ENCODE data around the gene ZBTB16. TPM values are rescaled to one million over a fixed set of nuclear protein-coding genes. Genes with fewer than 3 reads are reported as not detected.

ZBTB16 gene
- total RNA-seq, 1 donor from 2014 or later = 11.9 TPM

DNA sequence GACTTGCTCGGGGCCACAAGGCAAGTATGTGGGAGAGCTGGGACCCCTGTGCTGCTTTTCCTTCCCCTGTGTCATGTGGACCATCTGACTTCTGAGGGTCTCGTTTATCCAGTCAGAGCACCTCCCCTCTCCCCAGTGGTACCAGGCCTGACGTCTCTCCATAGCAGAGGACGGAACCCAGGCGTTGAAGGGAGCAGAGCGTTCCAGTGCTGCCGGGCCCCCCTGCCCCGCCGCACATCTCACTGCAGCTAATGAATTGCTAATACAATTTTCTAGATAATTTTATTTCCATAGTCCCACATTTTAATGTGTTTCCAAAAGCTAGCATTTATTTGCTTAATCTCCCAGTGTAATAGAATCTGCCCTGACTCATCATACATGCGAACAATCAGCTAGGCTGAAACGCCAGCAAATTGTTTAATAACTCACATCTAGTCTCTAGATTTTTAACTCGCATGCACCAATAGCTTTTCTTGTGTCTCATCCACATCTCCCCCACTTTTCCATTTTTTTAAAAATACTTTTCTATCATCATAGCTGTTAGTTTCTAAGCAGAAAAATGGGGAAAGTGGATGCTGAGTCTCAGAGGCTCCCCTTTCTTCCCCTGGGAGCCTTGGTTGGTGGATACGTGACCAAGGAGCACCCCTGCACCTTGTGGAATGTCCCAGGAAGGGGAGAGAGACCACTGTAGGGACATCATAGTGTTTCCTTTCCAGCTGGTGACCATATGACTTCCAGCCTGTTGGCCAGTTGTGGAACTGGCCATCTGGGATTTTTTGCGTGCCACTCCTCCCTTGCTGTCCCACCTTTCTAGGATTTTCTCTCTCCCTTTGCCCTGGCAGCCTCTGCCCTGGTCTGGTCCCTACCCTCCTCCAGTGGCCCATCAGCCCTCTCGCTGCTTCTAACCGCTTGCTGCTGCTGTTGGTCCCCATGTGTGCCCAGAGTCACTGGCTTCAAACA, 178.1 kb downstream of the ZBTB16 start:
- TF ChIP-seq CTCF (conservative IDR thresholded peaks at IDR 0.05) = no peak
- H3K36me3 Mint-ChIP-seq = no peaks in the 10 kb centered on the region
- H3K27ac Mint-ChIP-seq = no peak overlapping the region
- peaks cover 19% of the 10 kb centered on the region for H3K4me1 Mint-ChIP-seq (ENCODE audit: unreplicated experiment)
- H3K9me3 Mint-ChIP-seq = no peaks in the 10 kb centered on the region
- peaks cover 58% of the 10 kb centered on the region for H3K27me3 Mint-ChIP-seq
- DNase-seq (ENCODE audit: extremely low spot score, unreplicated experiment) = no peak
- H3K4me3 Mint-ChIP-seq = no peak overlapping the region

GRCh38 chr11:114239753-114240161, 180.2 kb downstream of the ZBTB16 start:
- no peaks in the 10 kb centered on the region for H3K9me3 Mint-ChIP-seq
- no peak overlapping the region for H3K27ac Mint-ChIP-seq
- no peak for DNase-seq (ENCODE audit: extremely low spot score, unreplicated experiment)
- TF ChIP-seq CTCF (conservative IDR thresholded peaks at IDR 0.05) = no peak
- peaks cover 9% of the 10 kb centered on the region for H3K4me1 Mint-ChIP-seq (ENCODE audit: unreplicated experiment)
- peaks cover 54% of the 10 kb centered on the region for H3K27me3 Mint-ChIP-seq
- no peak overlapping the region for H3K4me3 Mint-ChIP-seq
- H3K36me3 Mint-ChIP-seq = no peaks in the 10 kb centered on the region

GRCh38 chr11:114242032-114242431, 182.5 kb downstream of the ZBTB16 start:
- no peak for DNase-seq (ENCODE audit: extremely low spot score, unreplicated experiment)
- Mint-ChIP-seq H3K27ac (no peak overlapping the region), H3K4me3 (no peak overlapping the region), H3K4me1 (ENCODE audit: unreplicated experiment) (peaks cover 9% of the 10 kb centered on the region), H3K27me3 (peaks cover 53% of the 10 kb centered on the region), H3K9me3 (no peaks in the 10 kb centered on the region), H3K36me3 (no peaks in the 10 kb centered on the region)
- TF ChIP-seq CTCF (conservative IDR thresholded peaks at IDR 0.05) = no peak

DNA sequence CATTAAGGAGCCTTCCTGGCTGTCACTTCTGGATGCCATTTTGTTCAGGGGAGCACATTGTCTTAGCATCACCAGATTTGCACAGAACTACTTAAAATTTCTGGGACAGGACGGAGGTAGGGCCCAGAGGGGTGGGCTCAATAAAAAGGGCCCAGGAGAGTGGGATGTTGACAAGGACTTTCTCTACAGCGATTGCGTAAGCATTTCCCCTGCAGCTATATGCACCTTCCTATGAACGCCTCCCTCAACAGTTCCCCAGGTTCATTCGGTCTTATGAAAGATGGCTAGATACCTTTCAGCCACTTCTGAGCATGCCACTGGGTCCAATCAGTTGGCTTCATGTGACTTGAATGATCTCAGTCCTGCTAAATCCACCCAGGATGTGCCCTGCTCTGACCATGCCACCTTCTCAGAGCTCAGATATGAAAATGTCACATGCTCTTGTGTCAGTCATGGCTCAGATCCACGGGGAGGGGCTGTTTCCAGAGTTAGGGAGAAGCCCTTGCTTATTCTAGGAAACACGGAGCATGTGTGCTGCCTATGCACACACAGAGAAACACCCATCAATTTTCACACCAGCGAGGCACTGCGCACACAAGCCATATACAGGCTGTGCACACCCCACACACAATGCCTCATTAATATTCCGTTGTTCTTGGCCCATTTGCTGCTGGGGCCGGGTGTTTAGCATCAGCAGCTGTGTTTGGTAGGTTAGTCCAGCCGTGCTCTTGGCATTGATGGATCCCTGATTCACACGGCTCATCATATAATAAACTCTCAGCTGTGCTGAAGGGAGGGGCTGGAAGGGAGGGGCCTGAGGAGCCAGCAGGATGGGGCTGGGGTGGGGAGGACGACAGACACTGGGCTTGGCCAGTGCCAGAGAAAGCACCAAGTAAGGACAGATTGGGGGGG, 184.2 kb downstream of the ZBTB16 start:
- no peak for TF ChIP-seq CTCF (conservative IDR thresholded peaks at IDR 0.05)
- Mint-ChIP-seq H3K4me1 (ENCODE audit: unreplicated experiment) (peaks cover 5% of the 10 kb centered on the region), H3K4me3 (no peak overlapping the region), H3K27me3 (peaks cover 55% of the 10 kb centered on the region), H3K9me3 (no peaks in the 10 kb centered on the region), H3K36me3 (peaks cover 3% of the 10 kb centered on the region), H3K27ac (no peak overlapping the region)
- DNase-seq (ENCODE audit: extremely low spot score, unreplicated experiment) = no peak

- no peak for TF ChIP-seq CTCF (conservative IDR thresholded peaks at IDR 0.05)
- H3K27ac Mint-ChIP-seq = no peak overlapping the region
- peaks cover 52% of the 10 kb centered on the region for H3K27me3 Mint-ChIP-seq
- H3K4me1 Mint-ChIP-seq (ENCODE audit: unreplicated experiment) = peaks cover 5% of the 10 kb centered on the region
- no peak overlapping the region for H3K4me3 Mint-ChIP-seq
- no peak for DNase-seq (ENCODE audit: extremely low spot score, unreplicated experiment)
- no peaks in the 10 kb centered on the region for H3K9me3 Mint-ChIP-seq
- peaks cover 4% of the 10 kb centered on the region for H3K36me3 Mint-ChIP-seq
Observed at GRCh38 chr11:114244726-114245394, 185.3 kb downstream of the ZBTB16 start.

All from type B pancreatic cell (in vitro differentiated cells).